HG03520 (cell line): Measurements from ENCODE around the gene ANO3.
"Not testable (repeated sequence)": the region's sequence is repeated elsewhere in the genome, so short reads cannot be mapped to it uniquely, and the experiment has no call there.

Experiments
- ATAC-seq: cut with Tn5 transposase; IDR thresholded peaks from one replicate; pipeline ENCODE4 v1.9.1; 2021; ENCODE audit warnings: mild to moderate bottlenecking, moderate library complexity; ENCODE audit not compliant: unreplicated experiment

The ANO3 gene

DNA sequence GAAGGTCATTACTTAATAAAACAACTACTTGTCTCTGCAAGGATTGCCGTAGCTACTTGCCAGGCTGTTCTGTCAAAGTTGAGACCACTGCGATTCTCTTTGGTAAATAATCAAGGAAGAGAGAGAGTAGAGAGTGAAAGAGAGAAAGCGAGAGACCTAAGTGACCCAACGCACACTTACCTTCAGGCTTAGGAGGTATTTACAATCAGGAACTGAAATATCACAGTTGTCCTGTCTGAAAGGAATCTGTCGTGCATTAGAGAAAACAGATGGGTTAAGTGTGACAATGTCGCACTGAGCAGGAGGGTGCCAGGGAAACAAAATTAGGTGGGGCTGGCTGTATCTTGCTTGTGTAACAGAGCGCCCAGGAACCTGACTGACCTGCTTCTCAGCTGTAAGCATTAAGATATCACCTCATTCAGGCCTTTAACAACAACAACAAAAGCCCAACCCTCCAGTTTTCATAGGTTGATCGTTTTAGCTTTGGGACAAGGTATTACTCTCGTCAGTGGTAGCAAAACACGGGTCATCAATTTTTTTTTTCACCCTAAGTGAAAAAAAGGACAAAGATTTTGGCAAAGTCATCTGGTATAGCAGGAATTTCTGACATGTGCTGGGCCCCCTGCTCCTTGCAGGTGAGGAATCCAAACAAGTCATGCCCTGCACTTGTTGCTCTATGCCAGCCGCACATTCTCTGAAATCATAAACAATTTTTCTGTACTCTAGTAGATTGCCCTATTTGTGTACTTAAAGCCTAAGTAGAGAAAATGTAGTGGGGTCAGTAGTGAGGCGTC is 240.1 kb downstream of the ANO3 start, which contains the start of gene MUC15:
TSS of gene MUC15 (minus strand) at position 403 of the 794 bp plus-strand sequence. CDS start 5,169 bp downstream, outside the sequence.
- ATAC-seq = no peak

DNA sequence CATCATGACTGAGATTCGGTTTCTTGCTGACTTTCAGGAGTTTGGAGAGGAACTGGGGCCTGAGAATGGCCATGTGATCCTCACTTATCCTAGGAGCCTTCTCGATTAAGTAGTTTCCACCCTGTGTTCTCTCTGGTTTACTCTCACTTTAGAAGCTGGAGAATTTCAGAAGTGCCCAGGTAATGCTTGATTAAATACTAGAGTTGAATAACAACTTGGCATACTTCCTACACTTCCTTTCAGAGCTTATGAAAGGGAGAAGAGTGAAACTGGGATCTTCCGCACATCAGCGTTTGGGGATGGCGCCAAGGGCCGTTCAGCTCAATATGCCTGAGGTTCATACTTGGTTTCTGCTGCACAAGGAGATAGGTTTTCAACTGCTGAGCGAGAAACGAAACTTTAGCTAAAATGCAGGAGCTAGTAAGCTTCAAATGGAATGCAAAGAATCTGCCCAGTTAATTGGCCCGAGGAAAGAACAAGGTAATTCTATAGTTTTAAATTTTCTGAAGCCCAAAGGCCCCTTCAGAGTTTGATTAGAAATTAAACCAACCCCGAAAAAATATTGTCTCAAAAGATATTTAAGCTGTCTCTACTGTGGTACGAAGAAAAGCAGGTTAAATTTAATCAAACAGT is 241.0 kb downstream of the ANO3 start:
- no peak for ATAC-seq

DNA sequence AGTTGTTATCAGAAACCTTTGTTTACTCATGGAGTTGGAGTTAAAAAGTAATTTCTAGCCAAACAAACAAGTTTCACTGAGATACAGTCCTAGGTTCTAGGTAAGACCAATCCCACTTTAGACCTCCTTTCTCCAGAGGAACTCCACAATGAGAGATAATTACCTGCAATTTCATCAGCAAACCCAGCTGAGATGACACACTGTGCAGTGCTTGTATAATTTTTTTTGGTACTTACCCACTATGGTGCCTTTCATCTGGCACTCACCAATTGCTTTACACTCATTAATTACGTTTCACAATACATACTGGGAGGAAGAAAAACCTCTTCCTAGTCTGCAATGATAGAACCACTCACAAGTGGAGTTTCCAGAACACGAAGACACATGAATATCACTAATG is 242.0 kb downstream of the ANO3 start:
- no peak for ATAC-seq

DNA sequence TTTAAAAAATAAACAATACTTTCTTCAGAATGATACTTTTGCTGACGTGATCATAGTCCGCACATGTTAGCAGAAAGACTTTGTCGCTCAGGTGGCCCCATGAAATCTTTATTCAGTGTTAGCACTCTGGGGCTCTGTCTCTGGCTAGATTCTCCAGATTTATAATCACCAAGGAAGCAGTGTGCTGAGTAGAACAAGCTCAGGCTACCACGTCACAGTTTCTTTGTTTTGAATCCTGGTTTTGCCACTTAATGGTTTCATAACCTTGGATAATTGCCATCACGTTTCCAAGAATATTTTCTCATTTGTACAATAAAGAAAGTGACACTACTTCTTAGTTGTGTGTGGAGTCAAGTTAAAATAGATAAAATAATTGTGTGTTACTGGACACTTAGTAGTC is 244.0 kb downstream of the ANO3 start:
- ATAC-seq = no peak

DNA sequence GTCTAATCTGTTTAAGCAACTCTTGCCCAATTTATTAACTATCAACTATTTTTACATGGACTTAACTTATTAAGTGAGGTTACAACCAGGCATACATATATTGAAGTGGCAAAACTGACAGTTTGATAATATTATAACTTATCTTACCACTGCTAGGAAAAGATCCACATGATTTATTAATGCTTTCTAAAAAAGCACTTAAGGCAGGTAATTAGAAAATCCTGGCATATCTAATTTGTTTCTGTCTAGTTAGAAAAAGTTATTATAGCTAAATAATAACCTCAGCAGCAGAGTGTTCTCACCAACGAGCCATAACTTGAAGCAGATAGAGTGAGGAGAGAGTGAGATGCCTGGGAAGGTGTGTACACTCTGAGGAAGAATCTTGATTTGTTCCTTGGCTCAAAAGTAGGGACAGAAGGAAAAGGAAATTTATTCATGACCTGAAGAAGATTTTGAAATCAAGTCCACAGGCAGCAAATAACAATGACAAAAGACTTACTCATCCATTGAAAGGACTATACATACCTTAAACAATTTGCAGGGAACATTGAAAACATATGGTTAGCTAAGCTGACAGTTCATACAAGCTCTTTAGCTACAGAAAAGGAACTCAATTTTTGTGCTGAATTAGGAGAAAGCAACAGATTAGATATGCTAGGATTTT is 247.2 kb downstream of the ANO3 start:
- no peak for ATAC-seq

DNA sequence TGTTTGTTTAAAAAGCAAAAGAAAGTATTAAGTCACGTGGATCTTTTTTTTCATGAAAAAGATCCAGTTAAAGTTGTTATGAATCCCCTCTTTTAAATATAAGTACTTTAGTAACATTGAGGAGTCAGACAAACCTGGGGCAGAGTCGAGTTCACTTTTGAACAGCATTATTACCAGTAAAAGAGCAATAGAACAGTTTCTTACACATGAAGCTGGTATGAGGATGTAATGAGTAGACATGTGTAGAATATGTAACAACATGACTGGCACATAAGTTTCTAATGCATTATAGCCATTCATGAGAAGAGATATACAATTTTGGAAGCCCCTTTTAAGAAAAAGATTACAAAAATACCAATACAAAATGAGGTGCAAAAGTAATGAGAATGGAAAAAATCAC is 247.8 kb downstream of the ANO3 start:
- no peak for ATAC-seq

DNA sequence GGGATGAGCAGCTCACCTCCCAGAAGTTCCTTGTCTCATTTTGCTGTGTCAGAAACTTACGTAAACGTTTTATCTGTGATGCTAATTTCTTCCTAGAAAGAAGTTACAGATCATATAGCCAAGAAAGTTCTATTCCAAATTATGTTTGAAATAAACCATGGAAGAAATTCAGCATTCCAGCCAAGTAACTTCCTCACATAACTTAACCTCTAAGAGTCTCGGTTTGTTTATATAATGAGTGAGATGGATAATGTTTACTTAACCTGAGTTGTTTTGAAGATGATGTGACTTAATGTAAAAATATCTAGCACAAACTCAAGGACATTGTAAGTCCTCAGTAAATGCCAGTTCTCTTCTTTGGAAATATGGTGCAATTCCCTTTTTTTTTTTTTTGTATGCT is 249.0 kb downstream of the ANO3 start:
- no peak for ATAC-seq

DNA sequence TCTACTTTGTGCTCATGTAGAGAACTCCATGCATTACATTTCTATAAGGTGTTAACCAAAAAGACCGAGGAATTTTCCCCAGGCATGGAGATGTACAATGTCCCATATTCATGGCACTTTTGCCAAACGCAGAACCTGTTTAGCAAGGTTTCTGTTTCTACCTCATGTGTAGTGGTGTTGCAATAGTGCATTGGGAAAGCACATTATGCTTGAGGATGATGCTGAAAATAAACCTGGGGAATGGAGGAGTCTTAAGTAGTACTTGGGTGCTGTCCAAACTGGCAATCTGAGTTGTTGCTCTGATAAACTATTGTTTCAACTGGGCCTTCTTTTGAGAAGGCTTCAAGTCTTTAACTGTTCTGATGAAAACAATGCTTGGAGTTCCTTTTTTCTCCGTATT is 251.6 kb downstream of the ANO3 start:
- no peak for ATAC-seq

DNA sequence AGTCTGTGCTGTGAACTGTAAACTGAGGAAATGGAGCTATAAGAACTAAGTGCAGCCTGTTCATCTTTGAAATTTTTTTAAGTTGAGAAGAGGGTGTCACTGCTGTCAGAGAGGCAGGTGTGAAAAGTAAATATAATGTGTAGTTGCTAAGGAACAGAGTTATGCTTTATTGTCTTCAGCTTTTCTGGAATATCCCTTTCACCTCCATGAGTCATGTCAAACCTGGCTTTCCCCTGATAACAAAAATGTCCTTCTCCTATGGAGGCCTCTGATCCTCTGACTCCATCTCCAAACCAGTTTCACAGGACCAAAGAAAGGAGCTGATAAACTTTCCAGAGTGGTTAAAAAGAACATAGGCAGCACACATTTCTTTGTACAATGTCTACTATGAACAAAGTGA is 252.9 kb downstream of the ANO3 start:
- no peak for ATAC-seq

DNA sequence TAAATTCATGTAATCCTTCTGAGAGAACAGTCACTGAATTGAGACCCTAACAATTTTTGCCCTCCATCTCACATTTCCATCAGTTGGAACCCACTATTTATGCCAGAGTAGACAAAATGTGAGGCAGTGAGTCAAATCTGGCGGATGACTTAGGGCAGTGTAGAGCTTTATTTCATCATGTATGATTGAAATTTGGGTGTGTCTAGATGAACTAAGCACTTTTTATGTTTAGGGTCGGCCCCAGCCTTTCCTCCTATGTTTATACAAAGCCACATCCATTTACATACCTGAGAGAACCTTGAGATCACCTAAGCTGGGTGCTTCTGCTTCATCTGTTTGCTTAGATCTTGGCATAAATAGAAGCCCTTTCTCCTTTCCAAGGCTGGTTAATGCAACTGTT is 255.1 kb downstream of the ANO3 start:
- no peak for ATAC-seq

DNA sequence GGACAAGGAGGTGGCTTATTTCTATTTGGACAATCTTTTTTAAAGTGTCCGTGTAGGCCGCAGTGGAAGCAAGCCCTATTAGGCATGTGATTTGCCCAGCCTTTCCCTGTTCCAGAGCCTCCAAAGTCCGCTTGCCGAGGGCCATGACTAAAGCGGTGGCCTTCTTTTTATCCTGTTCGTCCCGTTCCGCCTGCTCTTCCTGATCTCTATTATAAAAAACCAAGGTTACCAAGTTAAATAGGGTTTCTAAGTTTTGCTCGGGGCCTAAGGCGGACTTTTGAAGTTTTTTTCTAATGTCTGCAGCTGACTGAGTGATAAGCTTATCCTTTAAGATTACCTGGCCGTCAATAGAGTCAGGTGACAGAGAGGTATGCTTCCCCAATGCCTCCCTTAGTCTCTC is 261.8 kb downstream of the ANO3 start:
- ATAC-seq = no peak

DNA sequence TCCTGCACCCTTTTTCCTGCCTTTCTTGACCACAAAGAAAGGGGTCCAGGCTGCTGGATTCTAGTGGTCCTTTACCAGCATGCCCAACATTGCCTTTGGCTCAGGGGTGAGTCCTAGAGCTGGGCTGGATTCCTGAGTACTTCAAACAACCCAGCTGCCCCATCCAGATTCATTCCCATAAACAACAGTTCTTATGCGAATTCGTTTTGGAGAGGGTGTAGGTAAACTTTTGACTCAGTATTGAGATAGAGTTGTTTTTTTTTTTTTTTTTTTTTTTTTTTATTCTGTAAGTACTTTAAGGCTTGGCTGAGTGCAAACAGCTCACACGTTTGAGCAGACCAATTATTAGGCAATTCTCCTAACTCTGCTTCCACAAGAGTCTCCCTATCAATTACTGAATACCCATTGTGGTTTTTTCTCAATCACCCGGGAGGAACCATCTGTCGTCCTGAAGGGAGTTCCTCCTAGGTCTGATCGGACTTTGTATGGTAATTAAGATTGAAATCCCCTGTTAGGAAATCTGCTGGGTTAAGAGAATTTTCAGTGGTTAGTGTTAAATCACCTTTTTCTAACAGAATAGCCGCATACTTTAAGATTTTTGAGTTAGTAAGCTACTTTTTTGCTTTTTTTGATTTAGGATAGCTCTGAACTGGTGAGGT is 263.4 kb downstream of the ANO3 start:
- ATAC-seq = not testable (repeated sequence)

DNA sequence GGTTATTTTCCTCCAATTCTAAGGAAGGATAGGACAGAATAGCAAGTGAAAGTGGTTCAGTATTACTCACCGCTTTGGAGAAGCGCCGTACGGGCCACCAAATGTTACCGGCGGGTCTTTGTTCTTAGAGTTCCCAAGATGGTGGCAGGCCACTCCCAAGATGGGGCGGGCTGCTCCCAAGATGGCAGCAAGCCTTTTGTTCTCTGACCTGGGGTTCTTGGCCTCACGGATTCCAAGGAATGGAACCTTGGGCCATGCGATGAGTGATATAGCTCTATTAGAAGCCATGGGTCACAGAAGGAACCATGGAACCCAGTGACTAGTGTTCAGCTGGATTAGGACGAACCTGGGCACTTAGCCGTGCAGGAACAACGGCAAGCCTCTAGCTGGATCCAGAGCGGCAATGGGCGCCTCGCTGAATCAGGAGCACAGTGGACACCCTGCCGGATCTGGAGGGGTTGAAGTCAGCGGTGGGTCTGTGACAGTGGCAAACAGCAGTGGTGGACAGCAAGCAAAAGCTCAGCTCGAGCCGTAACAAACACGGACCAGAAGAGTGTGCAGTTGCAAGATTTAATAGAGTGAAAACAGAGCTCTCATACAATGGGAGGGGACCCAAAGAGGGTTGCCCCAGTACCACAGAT is 265.2 kb downstream of the ANO3 start:
- ATAC-seq = not testable (repeated sequence)

DNA sequence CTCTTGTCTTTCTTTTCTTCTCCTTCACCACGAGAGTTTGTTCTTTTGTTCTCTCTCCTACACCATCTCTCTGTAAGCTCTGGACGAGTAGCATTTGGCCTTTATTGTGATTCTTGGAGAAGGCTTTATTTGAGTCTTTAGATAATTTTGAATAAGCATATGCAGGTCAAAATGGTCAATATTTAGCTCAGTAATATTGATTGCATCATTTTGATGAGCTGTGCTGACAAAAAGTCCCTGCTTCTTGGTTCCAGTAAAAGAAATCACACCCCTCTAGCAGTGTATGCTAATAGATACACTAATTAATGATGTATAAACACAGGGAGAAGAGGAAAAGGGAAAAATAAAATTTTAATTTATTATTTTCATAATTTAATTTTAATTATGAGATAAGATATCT is 266.0 kb downstream of the ANO3 start:
- no peak for ATAC-seq

DNA sequence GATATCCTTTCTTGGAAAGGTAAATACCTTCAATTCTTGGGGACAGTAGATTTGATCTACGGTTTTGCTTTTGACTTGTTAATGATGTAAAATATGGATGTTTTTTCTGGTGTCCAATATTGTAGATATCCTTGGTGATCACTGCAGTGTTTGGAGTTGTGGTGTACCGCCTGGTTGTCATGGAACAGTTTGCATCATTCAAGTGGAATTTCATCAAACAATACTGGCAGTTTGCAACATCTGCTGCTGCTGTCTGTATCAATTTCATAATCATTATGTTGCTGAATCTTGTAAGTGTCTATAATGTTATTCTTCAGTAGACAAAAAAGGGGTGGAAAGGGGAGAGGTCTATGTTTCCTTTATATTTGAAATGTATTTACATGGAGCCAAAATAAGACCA is 267.5 kb downstream of the ANO3 start:
- ATAC-seq = no peak

DNA sequence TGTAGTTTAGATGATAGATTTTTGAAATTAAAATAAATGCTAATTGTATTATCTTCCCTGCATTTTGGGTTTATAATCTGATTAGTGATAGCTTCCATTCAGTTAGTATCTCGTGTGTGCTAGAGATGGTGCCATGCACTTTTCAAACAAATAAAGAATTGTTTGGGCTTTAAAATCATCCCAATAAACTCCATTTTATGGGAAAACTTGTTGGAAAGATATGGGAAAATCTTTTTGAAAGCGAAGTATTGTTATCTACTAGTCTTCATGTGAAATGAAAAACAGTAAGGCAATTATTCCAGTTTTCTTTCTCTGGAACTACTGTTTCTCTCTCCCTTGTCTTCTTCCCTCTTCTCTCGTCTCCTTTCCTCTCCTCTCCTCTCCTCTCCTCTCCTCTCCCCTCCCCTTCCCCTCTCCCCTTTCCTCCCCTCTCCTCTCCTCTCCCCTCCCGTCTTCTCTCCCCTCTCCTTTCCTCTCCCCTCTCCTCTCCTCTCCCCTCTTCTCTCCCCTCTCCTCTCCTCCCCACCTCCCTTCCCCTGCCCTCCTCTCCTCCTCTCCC is 268.0 kb downstream of the ANO3 start:
- no peak for ATAC-seq

DNA sequence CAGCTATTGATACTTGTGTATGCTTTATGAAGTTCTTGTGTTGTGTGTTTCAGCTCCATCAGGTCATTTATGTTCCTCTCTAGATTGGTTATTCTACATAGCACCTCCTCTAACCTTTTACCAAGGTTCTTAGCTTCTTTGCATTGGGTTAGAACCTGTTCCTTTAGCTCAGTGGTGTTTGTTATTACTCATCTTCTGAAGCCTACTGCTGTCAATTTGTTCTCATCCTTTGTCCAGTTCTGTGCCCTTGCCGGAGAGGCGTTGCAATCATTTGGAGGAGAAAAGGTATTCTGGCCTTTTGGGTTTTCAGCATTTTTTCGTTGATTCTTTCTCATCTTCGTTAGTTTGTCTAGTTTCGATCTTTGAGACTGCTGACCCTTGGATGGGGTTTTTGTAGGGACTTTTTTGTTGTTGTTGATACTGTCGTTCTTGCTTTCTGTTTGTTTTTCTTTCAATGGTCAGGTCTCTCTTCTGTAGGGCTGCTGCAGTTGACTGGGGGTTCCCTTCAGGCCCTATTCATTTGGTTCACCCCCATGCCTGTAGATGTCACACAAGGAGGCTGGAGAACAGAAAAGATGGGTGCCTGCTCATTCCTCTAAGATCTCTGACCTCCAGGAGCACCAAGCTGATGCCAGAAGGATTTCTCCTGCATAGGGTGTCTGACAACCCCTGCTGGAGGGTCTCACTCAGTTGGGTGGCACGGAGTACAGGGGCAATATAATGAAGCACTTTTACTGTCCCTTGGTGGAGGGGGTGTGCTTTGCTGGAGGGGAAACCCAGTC is 276.0 kb downstream of the ANO3 start:
- peak; percentile 43 for ATAC-seq

DNA sequence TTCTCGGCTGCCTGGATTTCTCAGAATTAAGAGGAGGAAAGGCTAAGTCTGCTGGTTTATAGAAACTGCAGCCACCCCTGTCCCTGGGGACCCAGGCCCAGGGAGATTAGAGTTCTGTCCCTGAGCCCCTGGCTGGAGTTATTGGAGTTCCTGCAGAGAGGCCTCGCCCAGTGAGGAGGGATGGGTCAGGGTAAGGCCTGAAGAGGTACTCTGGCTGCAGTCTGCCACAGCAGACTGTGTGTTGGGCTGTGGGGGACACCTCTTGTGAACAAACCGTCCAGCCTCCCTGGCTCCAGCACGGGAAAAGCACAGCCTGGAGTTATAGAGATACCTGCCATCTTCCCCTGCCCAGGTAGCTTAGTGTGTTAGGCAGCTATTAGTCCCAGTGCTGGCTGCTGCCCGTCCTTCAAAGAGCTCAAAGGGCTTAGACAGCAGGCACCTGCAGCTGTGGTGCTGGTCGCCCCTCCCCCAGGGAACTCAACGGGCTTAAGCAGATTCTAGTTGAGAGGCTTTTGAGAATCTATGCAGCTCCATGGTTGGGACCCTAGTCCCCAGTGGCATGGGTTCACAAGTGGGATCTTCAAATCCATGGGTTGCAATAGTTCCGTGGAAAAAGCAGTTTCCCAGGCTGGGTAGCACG is 276.7 kb downstream of the ANO3 start:
- peak; percentile 36 for ATAC-seq

DNA sequence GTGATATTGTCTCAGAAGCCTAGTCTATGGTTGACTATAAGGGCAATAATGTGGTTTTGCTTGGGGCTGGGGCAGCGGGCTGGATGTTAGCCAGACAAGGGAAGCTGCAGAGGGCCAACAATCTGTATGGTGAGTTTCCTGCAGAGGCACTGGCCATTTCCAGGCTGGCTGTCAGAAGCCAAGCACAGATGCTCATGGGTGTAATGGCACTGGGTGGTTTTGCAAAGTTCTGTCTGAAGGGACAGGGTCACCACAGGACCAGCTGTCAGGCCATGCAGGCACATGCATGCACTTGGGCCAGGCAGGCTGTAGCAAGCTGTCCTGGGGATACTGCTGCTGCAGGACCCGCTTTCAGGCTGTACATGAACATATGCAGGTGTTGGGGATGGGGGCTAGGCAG is 281.8 kb downstream of the ANO3 start:
- ATAC-seq = no peak
